ENCODE measurements around the gene SLC44A5.

SLC44A5 gene

GRCh38 chr1:75589637-75590036 lies 21.3 kb downstream of the SLC44A5 start:
- Histone ChIP-seq H3K27ac (ENCODE audit: low read length) (no peak overlapping the region), H3K36me3 (ENCODE audit: control insufficient read depth, insufficient read depth, low read length) (no peaks in the 10 kb centered on the region), H3K27me3 (ENCODE audit: control insufficient read depth, insufficient read depth, low read length) (no peaks in the 10 kb centered on the region), H3K4me1 (ENCODE audit: control insufficient read depth, insufficient read depth, low read length) (peaks cover 4% of the 10 kb centered on the region; the same call in 1 of the 2 replicates), H3K9me3 (ENCODE audit: control insufficient read depth, insufficient read depth, low read length) (no peaks in the 10 kb centered on the region), H3K4me3 (ENCODE audit: low read length) (no peak overlapping the region)
- no peak for DNase-seq (ENCODE audit: low read depth, low spot score)
- no CpG with 5 or more reads among the region's 4 CpGs for WGBS (ENCODE audit: insufficient coverage, insufficient read length)

- H3K4me3 ChIP-seq (ENCODE audit: low read length) = no peak overlapping the region
- H3K9me3 ChIP-seq (ENCODE audit: control insufficient read depth, insufficient read depth, low read length) = no peaks in the 10 kb centered on the region
- DNase-seq (ENCODE audit: low read depth, low spot score) = no peak
- H3K27ac ChIP-seq (ENCODE audit: low read length) = no peak overlapping the region
- no CpG with 5 or more reads among the region's 4 CpGs for WGBS (ENCODE audit: insufficient coverage, insufficient read length)
- H3K27me3 ChIP-seq (ENCODE audit: control insufficient read depth, insufficient read depth, low read length) = no peaks in the 10 kb centered on the region
- H3K36me3 ChIP-seq (ENCODE audit: control insufficient read depth, insufficient read depth, low read length) = no peaks in the 10 kb centered on the region
- peaks cover 4% of the 10 kb centered on the region; the same call in 1 of the 2 replicates for H3K4me1 ChIP-seq (ENCODE audit: control insufficient read depth, insufficient read depth, low read length)
Measured at GRCh38 chr1:75588779-75589475, 22.0 kb downstream of the SLC44A5 start.

GRCh38 chr1:75587692-75588091 lies 23.2 kb downstream of the SLC44A5 start:
- WGBS (ENCODE audit: insufficient coverage, insufficient read length) = no CpG with 5 or more reads among the region's 3 CpGs
- H3K4me1 ChIP-seq (ENCODE audit: control insufficient read depth, insufficient read depth, low read length) = peaks cover 4% of the 10 kb centered on the region; the same call in 1 of the 2 replicates
- H3K36me3 ChIP-seq (ENCODE audit: control insufficient read depth, insufficient read depth, low read length) = no peaks in the 10 kb centered on the region
- no peak for DNase-seq (ENCODE audit: low read depth, low spot score)
- H3K4me3 ChIP-seq (ENCODE audit: low read length) = no peak overlapping the region
- no peaks in the 10 kb centered on the region for H3K9me3 ChIP-seq (ENCODE audit: control insufficient read depth, insufficient read depth, low read length)
- no peaks in the 10 kb centered on the region for H3K27me3 ChIP-seq (ENCODE audit: control insufficient read depth, insufficient read depth, low read length)
- H3K27ac ChIP-seq (ENCODE audit: low read length) = no peak overlapping the region

- Histone ChIP-seq H3K4me3 (ENCODE audit: low read length) (no peak overlapping the region), H3K27me3 (ENCODE audit: control insufficient read depth, insufficient read depth, low read length) (no peaks in the 10 kb centered on the region), H3K9me3 (ENCODE audit: control insufficient read depth, insufficient read depth, low read length) (no peaks in the 10 kb centered on the region), H3K4me1 (ENCODE audit: control insufficient read depth, insufficient read depth, low read length) (no peaks in the 10 kb centered on the region; the same call in 1 of the 2 replicates), H3K27ac (ENCODE audit: low read length) (no peak overlapping the region), H3K36me3 (ENCODE audit: control insufficient read depth, insufficient read depth, low read length) (no peaks in the 10 kb centered on the region)
- no CpG with 5 or more reads among the region's 2 CpGs for WGBS (ENCODE audit: insufficient coverage, insufficient read length)
- no peak for DNase-seq (ENCODE audit: low read depth, low spot score)
Measured at GRCh38 chr1:75583282-75583681, 27.6 kb downstream of the SLC44A5 start.

GRCh38 chr1:75582725-75583261 lies 28.1 kb downstream of the SLC44A5 start:
- Histone ChIP-seq H3K9me3 (ENCODE audit: control insufficient read depth, insufficient read depth, low read length) (no peaks in the 10 kb centered on the region), H3K4me1 (ENCODE audit: control insufficient read depth, insufficient read depth, low read length) (no peaks in the 10 kb centered on the region; the same call in 1 of the 2 replicates), H3K27me3 (ENCODE audit: control insufficient read depth, insufficient read depth, low read length) (no peaks in the 10 kb centered on the region), H3K27ac (ENCODE audit: low read length) (no peak overlapping the region), H3K4me3 (ENCODE audit: low read length) (no peak overlapping the region), H3K36me3 (ENCODE audit: control insufficient read depth, insufficient read depth, low read length) (no peaks in the 10 kb centered on the region)
- no CpG with 5 or more reads among the region's 1 CpG for WGBS (ENCODE audit: insufficient coverage, insufficient read length)
- DNase-seq (ENCODE audit: low read depth, low spot score) = no peak

- H3K9me3 ChIP-seq (ENCODE audit: control insufficient read depth, insufficient read depth, low read length) = no peaks in the 10 kb centered on the region
- WGBS (ENCODE audit: insufficient coverage, insufficient read length) = no CpG with 5 or more reads among the region's 2 CpGs
- no peaks in the 10 kb centered on the region for H3K4me1 ChIP-seq (ENCODE audit: control insufficient read depth, insufficient read depth, low read length)
- no peak for DNase-seq (ENCODE audit: low read depth, low spot score)
- no peak overlapping the region for H3K27ac ChIP-seq (ENCODE audit: low read length)
- no peaks in the 10 kb centered on the region for H3K27me3 ChIP-seq (ENCODE audit: control insufficient read depth, insufficient read depth, low read length)
- H3K36me3 ChIP-seq (ENCODE audit: control insufficient read depth, insufficient read depth, low read length) = no peaks in the 10 kb centered on the region
- no peak overlapping the region for H3K4me3 ChIP-seq (ENCODE audit: low read length)
Measured at GRCh38 chr1:75579046-75579445, 31.9 kb downstream of the SLC44A5 start.

- Histone ChIP-seq H3K4me1 (ENCODE audit: control insufficient read depth, insufficient read depth, low read length) (no peaks in the 10 kb centered on the region), H3K36me3 (ENCODE audit: control insufficient read depth, insufficient read depth, low read length) (no peaks in the 10 kb centered on the region), H3K4me3 (ENCODE audit: low read length) (no peak overlapping the region), H3K27ac (ENCODE audit: low read length) (no peak overlapping the region), H3K9me3 (ENCODE audit: control insufficient read depth, insufficient read depth, low read length) (no peaks in the 10 kb centered on the region), H3K27me3 (ENCODE audit: control insufficient read depth, insufficient read depth, low read length) (no peaks in the 10 kb centered on the region)
- DNase-seq (ENCODE audit: low read depth, low spot score) = no peak
- 100% methylated on average over 1 of the region's 3 CpGs for WGBS (ENCODE audit: insufficient coverage, insufficient read length)
Measured at GRCh38 chr1:75575837-75576236, 35.1 kb downstream of the SLC44A5 start.

GRCh38 chr1:75567191-75567590 lies 43.7 kb downstream of the SLC44A5 start:
- Histone ChIP-seq H3K27me3 (ENCODE audit: control insufficient read depth, insufficient read depth, low read length) (no peaks in the 10 kb centered on the region), H3K27ac (ENCODE audit: low read length) (no peak overlapping the region), H3K4me3 (ENCODE audit: low read length) (no peak overlapping the region), H3K4me1 (ENCODE audit: control insufficient read depth, insufficient read depth, low read length) (no peaks in the 10 kb centered on the region), H3K9me3 (ENCODE audit: control insufficient read depth, insufficient read depth, low read length) (no peaks in the 10 kb centered on the region), H3K36me3 (ENCODE audit: control insufficient read depth, insufficient read depth, low read length) (no peaks in the 10 kb centered on the region)
- no CpG with 5 or more reads among the region's 1 CpG for WGBS (ENCODE audit: insufficient coverage, insufficient read length)
- no peak for DNase-seq (ENCODE audit: low read depth, low spot score)

GRCh38 chr1:75559800-75560199 lies 51.1 kb downstream of the SLC44A5 start:
- no peaks in the 10 kb centered on the region for H3K27me3 ChIP-seq (ENCODE audit: control insufficient read depth, insufficient read depth, low read length)
- no peaks in the 10 kb centered on the region for H3K9me3 ChIP-seq (ENCODE audit: control insufficient read depth, insufficient read depth, low read length)
- H3K4me1 ChIP-seq (ENCODE audit: control insufficient read depth, insufficient read depth, low read length) = no peaks in the 10 kb centered on the region
- H3K4me3 ChIP-seq (ENCODE audit: low read length) = no peak overlapping the region
- DNase-seq (ENCODE audit: low read depth, low spot score) = no peak
- H3K36me3 ChIP-seq (ENCODE audit: control insufficient read depth, insufficient read depth, low read length) = no peaks in the 10 kb centered on the region
- H3K27ac ChIP-seq (ENCODE audit: low read length) = no peak overlapping the region

GRCh38 chr1:75559136-75559535 lies 51.8 kb downstream of the SLC44A5 start:
- no CpG with 5 or more reads among the region's 2 CpGs for WGBS (ENCODE audit: insufficient coverage, insufficient read length)
- no peak overlapping the region for H3K27ac ChIP-seq (ENCODE audit: low read length)
- H3K4me1 ChIP-seq (ENCODE audit: control insufficient read depth, insufficient read depth, low read length) = no peaks in the 10 kb centered on the region
- no peak for DNase-seq (ENCODE audit: low read depth, low spot score)
- H3K4me3 ChIP-seq (ENCODE audit: low read length) = no peak overlapping the region
- no peaks in the 10 kb centered on the region for H3K9me3 ChIP-seq (ENCODE audit: control insufficient read depth, insufficient read depth, low read length)
- no peaks in the 10 kb centered on the region for H3K36me3 ChIP-seq (ENCODE audit: control insufficient read depth, insufficient read depth, low read length)
- H3K27me3 ChIP-seq (ENCODE audit: control insufficient read depth, insufficient read depth, low read length) = no peaks in the 10 kb centered on the region

- H3K27me3 ChIP-seq (ENCODE audit: control insufficient read depth, insufficient read depth, low read length) = no peaks in the 10 kb centered on the region
- no peak for DNase-seq (ENCODE audit: low read depth, low spot score)
- no peaks in the 10 kb centered on the region for H3K9me3 ChIP-seq (ENCODE audit: control insufficient read depth, insufficient read depth, low read length)
- H3K4me1 ChIP-seq (ENCODE audit: control insufficient read depth, insufficient read depth, low read length) = no peaks in the 10 kb centered on the region
- H3K4me3 ChIP-seq (ENCODE audit: low read length) = no peak overlapping the region
- no peaks in the 10 kb centered on the region for H3K36me3 ChIP-seq (ENCODE audit: control insufficient read depth, insufficient read depth, low read length)
- no CpG with 5 or more reads among the region's 1 CpG for WGBS (ENCODE audit: insufficient coverage, insufficient read length)
- no peak overlapping the region for H3K27ac ChIP-seq (ENCODE audit: low read length)
Measured at GRCh38 chr1:75554870-75555269, 56.0 kb downstream of the SLC44A5 start.

All from iPS DF 6.9 (cell line).